Muscle layer of duodenum (tissue), 2 donors: ENCODE results near the gene DEAF1.

Source experiments
- H3K27ac ChIP-seq: one replicate; pipeline ENCODE4 v1.7.0; 2013; ENCODE audit warnings: mild to moderate bottlenecking, low read length
- H3K27me3 ChIP-seq: one replicate; pipeline ENCODE4 v1.7.0; 2013; ENCODE audit warnings: low read depth, mild to moderate bottlenecking, control low read depth, low read length
- H3K36me3 ChIP-seq, 2 donors: one replicate each; pipeline ENCODE4 v1.7.0; 2013; ENCODE audit warnings: low read length in 2 of 2, control low read depth in 1 of 2, mild to moderate bottlenecking in 1 of 2; ENCODE audit not compliant: insufficient read depth in 2 of 2, control insufficient read depth in 1 of 2
- H3K4me1 ChIP-seq, 2 donors: one replicate each; pipeline ENCODE4 v1.7.0; 2013; ENCODE audit warnings: low read length in 2 of 2, mild to moderate bottlenecking in 2 of 2, control low read depth in 1 of 2, moderate library complexity in 1 of 2; ENCODE audit not compliant: insufficient read depth in 2 of 2, control insufficient read depth in 1 of 2
- H3K4me3 ChIP-seq, 2 donors: one replicate each; pipeline ENCODE4 v1.7.0; 2013; ENCODE audit warnings: low read length in 2 of 2, low read depth in 1 of 2, mild to moderate bottlenecking in 1 of 2
- H3K9me3 ChIP-seq, 2 donors: one replicate each; pipeline ENCODE4 v1.7.0; 2013; ENCODE audit warnings: low read length in 2 of 2, control low read depth in 1 of 2, mild to moderate bottlenecking in 1 of 2; ENCODE audit not compliant: control insufficient read depth in 1 of 2
- donor health status: healthy.

Gene DEAF1

DNA sequence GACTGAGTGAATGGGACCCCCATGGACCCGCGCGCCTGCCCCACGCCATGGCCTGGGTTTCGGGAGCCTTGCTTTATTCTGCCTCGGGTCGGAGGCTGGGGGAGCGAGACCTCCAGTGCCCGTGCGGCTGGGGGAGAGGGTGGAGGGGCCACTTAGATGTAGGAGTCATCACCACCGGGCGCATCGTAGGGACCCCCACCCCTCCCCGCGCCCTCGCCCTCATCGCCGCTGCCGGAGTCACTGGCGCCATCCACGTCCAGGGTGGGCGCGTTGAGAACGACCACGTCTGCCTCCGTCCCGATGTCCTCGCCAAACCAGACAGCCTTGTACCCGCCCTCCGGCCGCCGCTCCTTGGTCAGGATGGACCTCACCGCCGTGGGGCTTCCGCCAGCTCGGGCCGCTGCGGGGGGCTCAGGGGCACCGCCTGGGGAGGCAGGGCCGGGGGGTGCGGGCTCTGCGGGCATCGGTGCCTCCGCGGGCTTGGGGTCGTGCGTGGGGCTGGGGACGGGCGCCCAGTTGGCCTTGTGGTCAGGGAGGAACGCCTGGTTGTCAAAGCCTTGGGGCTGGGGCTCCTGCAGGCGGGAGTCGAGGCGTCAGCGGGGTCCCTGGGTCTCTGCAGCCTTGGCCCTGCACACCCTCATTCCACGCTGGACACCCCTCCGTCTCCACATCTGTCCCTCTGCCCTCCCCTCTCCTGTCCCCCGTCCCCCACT lies 77.7 kb downstream of the DEAF1 start:
- H3K9me3 ChIP-seq = no peaks in the 10 kb centered on the region
- no peaks in the 10 kb centered on the region for H3K27me3 ChIP-seq
- H3K36me3 ChIP-seq = peaks cover 7 to 9% of the 10 kb centered on the region in 2 donors
- H3K4me3 ChIP-seq = no peak overlapping the region
- peaks cover 0 to 16% of the 10 kb centered on the region in 2 donors for H3K4me1 ChIP-seq
- no peak overlapping the region for H3K27ac ChIP-seq

- H3K27ac ChIP-seq = no peak overlapping the region
- H3K9me3 ChIP-seq = no peaks in the 10 kb centered on the region
- H3K36me3 ChIP-seq = peaks cover 13 to 17% of the 10 kb centered on the region in 2 donors
- H3K27me3 ChIP-seq = no peaks in the 10 kb centered on the region
- peak overlapping the region in 1 of 2 donors; percentile 70 for H3K4me3 ChIP-seq
- H3K4me1 ChIP-seq = peaks cover 0 to 16% of the 10 kb centered on the region in 2 donors
Observed at GRCh38 chr11:616320-617198, 78.5 kb downstream of the DEAF1 start.

- peaks cover 21 to 25% of the 10 kb centered on the region in 2 donors for H3K36me3 ChIP-seq
- peak within 1 kb of the TSS; percentile 87 for H3K27ac ChIP-seq
- peaks cover 0 to 16% of the 10 kb centered on the region in 2 donors for H3K4me1 ChIP-seq
Observed at GRCh38 chr11:615504-616319, 79.3 kb downstream of the DEAF1 start, which contains the start of gene IRF7. IRF7 (minus strand) TSS chr11:615950; CDS start chr11:615364, 586 bp downstream.

GRCh38 chr11:614623-615503 lies 80.2 kb downstream of the DEAF1 start:
- no peaks in the 10 kb centered on the region for H3K9me3 ChIP-seq
- H3K4me1 ChIP-seq = peaks cover 0 to 16% of the 10 kb centered on the region in 2 donors

More at GRCh38 chr11:615504-616319, 79.3 kb downstream of the DEAF1 start, which contains the start of gene IRF7:
- no peaks in the 10 kb centered on the region for H3K27me3 ChIP-seq
- no peaks in the 10 kb centered on the region for H3K9me3 ChIP-seq
- peak within 1 kb of the TSS; percentile 70 to 84 for H3K4me3 ChIP-seq

DNA sequence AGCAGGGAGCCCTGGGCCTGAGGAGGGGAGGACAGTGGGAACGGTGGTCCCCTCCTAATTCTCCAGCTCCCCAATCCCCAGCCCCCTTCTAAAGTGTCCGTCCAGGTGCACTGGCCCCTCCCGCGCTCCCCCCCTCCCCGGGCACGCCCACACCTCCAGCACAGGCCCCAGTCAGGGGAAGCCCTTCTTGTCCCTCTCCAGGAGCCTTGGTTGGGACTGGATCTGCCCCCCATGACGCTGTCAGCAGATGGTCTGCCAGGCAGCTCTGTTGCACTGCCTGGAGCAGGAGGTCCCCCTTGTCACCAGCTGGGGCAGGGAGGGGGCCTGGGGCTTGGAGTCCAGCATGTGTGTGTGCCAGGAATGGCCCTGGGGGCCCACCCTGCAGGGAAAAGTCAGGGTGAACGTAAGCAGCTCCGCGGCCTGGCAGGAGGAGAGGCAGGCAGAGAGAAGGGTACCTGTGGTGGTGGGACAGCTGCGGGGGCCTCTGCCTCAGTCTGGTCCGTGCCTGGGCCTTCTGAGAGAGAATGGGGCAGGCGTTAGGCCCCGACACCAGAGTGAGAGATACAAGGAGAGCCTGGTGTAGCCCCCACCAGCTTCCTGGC lies 80.9 kb downstream of the DEAF1 start:
- Histone ChIP-seq H3K4me1 (peaks cover 0 to 16% of the 10 kb centered on the region in 2 donors), H3K27me3 (no peaks in the 10 kb centered on the region), H3K27ac (no peak overlapping the region), H3K9me3 (no peaks in the 10 kb centered on the region), H3K4me3 (peak overlapping the region in 1 of 2 donors; percentile 70), H3K36me3 (peaks cover 25 to 41% of the 10 kb centered on the region in 2 donors)

More at GRCh38 chr11:614623-615503, 80.2 kb downstream of the DEAF1 start:
- Histone ChIP-seq H3K4me3 (peak overlapping the region; percentile 70 to 84), H3K36me3 (peaks cover 25 to 34% of the 10 kb centered on the region in 2 donors), H3K27me3 (no peaks in the 10 kb centered on the region), H3K27ac (peak overlapping the region; percentile 87)

DNA sequence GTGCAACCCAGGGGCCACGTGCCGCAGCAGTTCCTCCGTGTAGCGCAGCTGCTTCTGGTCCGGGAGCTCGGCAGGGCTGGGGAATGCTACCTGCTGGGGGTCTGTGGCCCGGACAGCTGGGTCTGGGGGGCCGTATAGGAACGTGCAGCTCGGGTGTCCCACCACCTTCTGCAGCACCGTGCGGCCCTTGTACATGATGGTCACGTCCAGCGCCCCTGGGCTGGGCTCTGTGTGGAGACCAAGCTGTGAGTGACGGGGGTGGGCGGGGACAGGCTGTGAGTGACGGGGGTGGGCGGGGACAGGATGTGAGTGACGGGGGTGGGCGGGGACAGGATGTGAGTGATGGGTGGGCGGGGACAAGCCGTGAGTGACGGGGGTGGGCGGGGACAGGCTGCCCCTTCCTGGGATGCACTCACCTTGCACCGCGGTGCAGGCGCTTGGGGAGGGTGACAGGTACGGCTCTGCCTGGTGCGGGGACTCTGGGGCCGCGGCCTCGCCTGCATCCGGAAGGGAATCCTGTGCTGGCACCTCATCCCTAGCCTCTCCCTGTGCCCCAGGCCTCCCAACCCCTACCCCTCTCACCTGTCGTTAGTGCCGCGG lies 81.6 kb downstream of the DEAF1 start:
- Histone ChIP-seq H3K9me3 (no peaks in the 10 kb centered on the region), H3K4me3 (no peak overlapping the region), H3K36me3 (peaks cover 28 to 48% of the 10 kb centered on the region in 2 donors), H3K4me1 (peaks cover 0 to 16% of the 10 kb centered on the region in 2 donors), H3K27ac (no peak overlapping the region), H3K27me3 (no peaks in the 10 kb centered on the region)

DNA sequence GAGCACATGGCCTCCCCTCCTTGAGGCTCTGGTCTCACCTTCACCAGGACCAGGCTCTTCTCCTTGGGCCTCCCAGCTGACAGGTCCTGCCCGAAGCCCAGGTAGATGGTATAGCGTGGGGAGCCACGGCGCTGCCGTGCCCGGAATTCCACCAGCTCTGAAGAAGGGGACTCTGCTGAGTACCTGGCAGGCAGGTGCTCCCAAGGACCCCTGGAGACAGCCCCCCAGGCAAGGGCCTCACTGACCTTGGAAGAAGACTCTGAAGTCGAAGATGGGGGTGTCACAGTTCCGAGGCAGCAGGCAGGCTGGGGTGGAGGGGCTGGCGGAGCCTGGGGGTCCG lies 82.1 kb downstream of the DEAF1 start:
- Histone ChIP-seq H3K27ac (peak overlapping the region; percentile 39), H3K9me3 (no peaks in the 10 kb centered on the region), H3K27me3 (no peaks in the 10 kb centered on the region), H3K36me3 (peaks cover 31 to 53% of the 10 kb centered on the region in 2 donors), H3K4me3 (no peak overlapping the region), H3K4me1 (peaks cover 0 to 16% of the 10 kb centered on the region in 2 donors)

- H3K27ac ChIP-seq = peak overlapping the region; percentile 39
- no peaks in the 10 kb centered on the region for H3K9me3 ChIP-seq
- no peaks in the 10 kb centered on the region for H3K27me3 ChIP-seq
- no peak overlapping the region for H3K4me3 ChIP-seq
- H3K4me1 ChIP-seq = peaks cover 0 to 16% of the 10 kb centered on the region in 2 donors
- H3K36me3 ChIP-seq = peaks cover 34 to 59% of the 10 kb centered on the region in 2 donors
Observed at GRCh38 chr11:612201-612960, 82.6 kb downstream of the DEAF1 start.
